ENCODE data around the gene OGA. TPM values are rescaled to one million over a fixed set of nuclear protein-coding genes. Genes with fewer than 3 reads are reported as not detected.

OGA gene
- total RNA-seq, 2 experiments from 2014 or later, result 93.2 to 105 TPM

DNA sequence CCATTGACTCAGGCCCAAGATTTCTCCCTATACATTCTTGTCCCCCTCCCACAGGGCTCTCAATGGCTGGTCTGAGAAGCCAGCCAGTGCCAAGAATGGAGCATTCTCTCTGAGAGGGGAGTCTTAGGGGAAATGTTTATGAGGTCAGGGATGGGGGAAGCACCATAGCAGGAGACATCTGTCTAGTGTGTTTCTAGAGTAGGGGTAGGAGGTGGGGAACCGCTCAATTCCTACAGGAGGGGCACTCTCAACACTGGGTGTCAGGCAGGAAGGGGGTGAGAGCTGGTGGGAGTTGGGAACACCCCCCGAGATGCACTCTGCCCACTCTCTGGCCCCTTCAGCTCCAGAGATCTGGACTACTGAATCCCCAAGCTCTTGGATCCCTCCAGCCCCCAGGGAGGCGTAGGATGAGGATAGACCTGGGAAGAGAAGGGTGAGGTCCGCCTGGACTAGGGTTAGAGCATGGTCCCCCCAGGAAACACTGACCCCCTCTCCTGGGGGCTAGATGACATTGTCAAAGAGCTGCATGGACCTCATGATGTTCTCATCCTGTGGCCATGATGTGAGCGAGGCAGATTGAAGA is 8.7 kb upstream of the OGA start:
- intact Hi-C loops (cut with micrococcal nuclease), result no loop called here
- H3K9me3 Mint-ChIP-seq, result no peaks in the 10 kb centered on the region
- H3K27me3 Mint-ChIP-seq, result no peaks in the 10 kb centered on the region
- ChIA-PET POLR2A (interaction anchor here (3.9 kb wide), 1 partner anchor 8 kb away, joined by 40 read pairs; the partner anchor contains the start of gene OGA), CTCF (interaction anchor here (1.3 to 2.4 kb wide), 3 partner anchors 8 to 14 kb away, joined by 4 to 16 read pairs (median 8); partner anchors contain the start of gene OGA)
- H3K4me1 Mint-ChIP-seq (ENCODE audit: low read depth), result peaks cover 23% of the 10 kb centered on the region
- H3K36me3 Mint-ChIP-seq, result no peaks in the 10 kb centered on the region
- no peak overlapping the region for H3K27ac Mint-ChIP-seq
- no peak for DNase-seq
- no peak overlapping the region for H3K4me3 Mint-ChIP-seq

DNA sequence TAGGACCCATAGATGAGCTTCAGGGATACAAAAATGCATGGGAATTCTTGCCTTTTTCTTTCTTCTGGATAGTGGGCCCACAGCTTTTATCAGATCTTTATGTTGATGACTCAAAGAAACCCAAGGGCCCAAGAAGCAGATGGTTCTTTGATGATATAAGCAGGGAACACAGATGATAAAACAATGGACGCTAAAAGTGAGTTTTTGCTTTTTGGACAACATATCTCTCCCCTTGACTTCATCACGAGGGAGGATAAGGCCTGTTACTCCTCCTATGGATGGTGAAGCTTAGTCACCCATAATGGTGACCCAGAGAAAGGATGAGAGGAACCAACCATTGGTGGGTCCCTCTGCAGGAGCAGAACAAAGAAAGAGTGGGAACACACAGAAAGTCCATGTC is 6.5 kb upstream of the OGA start:
- no peaks in the 10 kb centered on the region for H3K36me3 Mint-ChIP-seq
- peaks cover 10% of the 10 kb centered on the region for H3K4me1 Mint-ChIP-seq (ENCODE audit: low read depth)
- ChIA-PET CTCF (interaction anchor here (0.6 to 1.4 kb wide), 4 partner anchors 11 to 610 kb away, joined by 3 to 4 read pairs (median 3); no protein-coding TSS in a partner anchor), POLR2A (no interaction called here)
- DNase-seq, result no peak
- no peak overlapping the region for H3K4me3 Mint-ChIP-seq
- H3K27me3 Mint-ChIP-seq, result no peaks in the 10 kb centered on the region
- intact Hi-C loops (cut with micrococcal nuclease), result no loop called here
- no peaks in the 10 kb centered on the region for H3K9me3 Mint-ChIP-seq
- no peak overlapping the region for H3K27ac Mint-ChIP-seq

DNA sequence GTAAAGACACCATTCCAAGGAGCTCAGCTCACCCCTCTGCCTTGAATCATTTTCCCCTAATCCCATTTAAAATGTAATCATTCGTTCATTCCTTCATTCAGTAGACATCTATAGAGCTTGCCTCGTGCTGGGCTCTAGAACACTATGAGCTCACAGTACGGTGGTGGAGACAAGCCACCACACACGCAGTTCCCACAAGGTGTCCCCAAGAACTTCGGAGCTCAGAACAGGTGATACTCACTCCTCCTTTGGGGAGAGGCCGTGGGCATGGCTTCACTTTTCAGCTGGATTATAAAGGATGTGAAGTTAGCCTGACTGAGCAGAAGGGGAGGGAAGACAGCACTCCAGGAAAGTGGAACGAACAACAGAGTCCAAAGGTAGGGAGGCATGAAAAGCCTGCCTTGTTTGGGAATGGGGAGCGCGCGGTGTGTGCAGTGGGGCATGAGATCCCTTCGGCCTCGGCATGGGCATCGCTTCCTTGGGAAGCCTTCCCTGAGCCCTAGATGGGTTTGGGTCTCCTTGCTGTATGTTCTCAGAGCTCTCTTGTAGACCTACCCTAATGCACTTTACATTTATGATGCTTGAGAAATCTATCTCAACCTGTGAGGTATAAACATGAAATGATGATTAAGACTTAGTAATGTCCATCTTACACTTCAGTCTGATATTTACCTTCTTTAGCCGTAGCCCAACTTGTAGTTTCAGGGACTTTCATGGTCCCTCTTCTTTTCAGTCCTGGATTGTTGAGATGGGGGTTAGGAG is 809 bp upstream of the OGA start:
- CTCF ChIA-PET, result interaction anchor here (0.9 to 10.7 kb wide), 10 partner anchors 8 to 248 kb away, joined by 3 to 80 read pairs (median 5); partner anchors contain the start of genes KCNIP2 and NPM3
- POLR2A ChIA-PET, result interaction anchor here (0.6 to 2.9 kb wide), 17 partner anchors 9 to 895 kb away, joined by 3 to 40 read pairs (median 7); partner anchors contain the start of genes ARL3, ARMH3, NOLC1 and NPM3
- Mint-ChIP-seq H3K4me1 (ENCODE audit: low read depth) (peaks cover 32% of the 10 kb centered on the region), H3K9me3 (no peaks in the 10 kb centered on the region), H3K27me3 (no peaks in the 10 kb centered on the region), H3K36me3 (peaks cover 12% of the 10 kb centered on the region), H3K4me3 (peak overlapping the region; percentile 97), H3K27ac (peak overlapping the region; percentile 97)
- intact Hi-C loops (cut with micrococcal nuclease), result loop anchor here (1.0 to 10.0 kb wide), 8 partner anchors 12 to 826 kb away; partner anchors contain the start of genes ACTR1A, FBXW4, NOLC1 and NPM3
- DNase-seq, result no peak

DNA sequence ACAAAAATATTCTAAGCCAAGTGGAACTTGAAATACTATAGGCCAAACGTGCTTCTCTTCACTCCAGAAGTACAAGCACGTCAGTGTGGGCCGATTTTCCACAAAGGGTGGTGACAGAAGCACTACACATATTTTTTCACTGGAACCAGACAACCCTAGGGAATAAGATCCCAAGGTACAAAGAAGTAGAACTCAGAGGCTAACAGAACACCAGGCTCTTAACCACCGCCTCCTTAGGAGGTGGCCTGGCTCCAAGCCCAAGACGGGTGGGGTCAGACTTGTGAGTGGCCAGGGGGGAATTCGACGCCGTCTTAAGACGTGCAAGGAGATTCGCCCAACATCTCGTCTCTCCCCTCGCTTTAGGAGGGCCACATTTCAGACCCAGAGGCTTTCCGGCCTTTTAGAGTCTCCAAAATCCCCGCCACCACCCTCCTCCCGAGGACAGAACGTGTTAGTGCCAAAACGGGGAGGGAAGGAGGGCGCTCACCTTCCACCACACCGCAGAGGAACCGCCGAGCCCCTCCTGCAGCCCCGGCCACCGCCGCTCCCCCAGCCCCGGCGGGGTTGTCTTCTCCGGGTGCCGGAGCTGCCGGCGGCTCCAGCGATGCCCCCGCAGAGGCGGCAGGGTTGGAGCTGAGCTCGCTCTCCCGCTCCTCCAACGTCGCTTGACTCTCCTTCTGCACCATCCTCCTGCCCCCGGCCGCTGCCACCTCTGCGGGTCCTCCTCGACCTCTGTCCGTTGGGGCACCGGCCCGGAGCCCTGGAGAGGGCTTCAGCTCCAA is 716 bp downstream of the OGA start:
- peak overlapping the region; percentile 97 for H3K27ac Mint-ChIP-seq
- DNase-seq, result peak; percentile 63
- no peaks in the 10 kb centered on the region for H3K9me3 Mint-ChIP-seq
- CTCF ChIA-PET, result interaction anchor here (0.8 to 10.7 kb wide), 11 partner anchors 15 to 249 kb away, joined by 3 to 80 read pairs (median 5); partner anchors contain the start of genes KCNIP2 and NPM3
- intact Hi-C loops (cut with micrococcal nuclease), result loop anchor here (1.0 to 10.0 kb wide), 8 partner anchors 23 to 827 kb away; partner anchors contain the start of genes ACTR1A, FBXW4, NOLC1 and NPM3
- POLR2A ChIA-PET, result interaction anchor here (0.6 to 2.9 kb wide), 16 partner anchors 11 to 1444 kb away, joined by 3 to 40 read pairs (median 8); partner anchors contain the start of genes ARL3, ARMH3, NOLC1 and NPM3
- no peaks in the 10 kb centered on the region for H3K27me3 Mint-ChIP-seq
- H3K4me3 Mint-ChIP-seq, result peak overlapping the region; percentile 97
- H3K36me3 Mint-ChIP-seq, result peaks cover 20% of the 10 kb centered on the region
- peaks cover 46% of the 10 kb centered on the region for H3K4me1 Mint-ChIP-seq (ENCODE audit: low read depth)

DNA sequence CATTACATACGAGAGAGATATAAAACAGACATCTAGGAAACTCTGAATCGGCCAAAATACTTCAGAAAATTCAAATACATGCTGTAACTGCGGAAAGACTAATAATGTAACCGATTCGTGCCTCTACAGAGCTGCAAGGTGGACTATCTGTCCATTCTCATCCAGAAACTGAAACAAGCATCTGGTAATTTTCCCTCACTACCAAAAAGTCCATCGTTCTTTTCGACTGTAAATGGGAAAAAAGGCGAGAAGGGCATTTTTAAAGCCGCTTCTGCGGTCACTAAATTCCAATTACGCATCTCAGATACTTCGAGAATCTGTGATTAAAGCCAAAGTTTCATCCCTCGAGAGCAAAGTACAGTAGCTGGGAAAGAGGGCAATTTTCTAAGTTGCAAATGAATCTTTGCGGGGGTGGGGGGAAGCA is 1.3 kb downstream of the OGA start:
- intact Hi-C loops (cut with micrococcal nuclease), result loop anchor here (1.0 to 10.0 kb wide), 3 partner anchors 23 to 828 kb away; partner anchors contain the start of genes ACTR1A, SUFU and TRIM8
- Mint-ChIP-seq H3K27me3 (no peaks in the 10 kb centered on the region), H3K4me3 (peak overlapping the region; percentile 97), H3K27ac (peak overlapping the region; percentile 97), H3K36me3 (peaks cover 21% of the 10 kb centered on the region), H3K4me1 (ENCODE audit: low read depth) (peaks cover 48% of the 10 kb centered on the region), H3K9me3 (no peaks in the 10 kb centered on the region)
- no peak for DNase-seq
- CTCF ChIA-PET, result interaction anchor here (0.8 to 10.7 kb wide), 6 partner anchors 20 to 192 kb away, joined by 3 to 80 read pairs (median 4); partner anchors contain the start of genes KCNIP2 and NPM3
- POLR2A ChIA-PET, result interaction anchor here (0.6 to 2.5 kb wide), 4 partner anchors 14 to 1444 kb away, joined by 3 to 8 read pairs (median 4); no protein-coding TSS in a partner anchor

DNA sequence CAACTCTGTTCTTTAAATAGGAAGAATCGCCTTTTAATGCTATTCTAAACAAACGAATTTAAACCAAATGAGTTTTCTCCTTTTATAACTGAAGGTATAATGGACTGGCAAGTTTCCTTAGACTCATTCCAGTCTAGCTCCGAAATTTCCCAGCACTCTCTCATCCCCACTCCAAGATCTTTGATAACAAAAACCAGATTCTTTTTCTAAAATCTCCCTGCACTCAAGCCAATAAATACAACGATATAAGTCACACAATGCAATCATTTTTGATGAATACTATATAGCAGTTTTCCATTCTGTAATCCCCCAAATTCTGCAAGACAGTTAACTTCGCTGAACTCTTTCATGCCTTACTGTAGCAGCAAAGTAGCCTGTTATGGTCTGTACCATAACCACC is 1.9 kb downstream of the OGA start:
- intact Hi-C loops (cut with micrococcal nuclease), result loop anchor here (5.0 to 10.0 kb wide), 2 partner anchors 686 to 828 kb away; partner anchors contain the start of genes ACTR1A, SUFU and TRIM8
- H3K27me3 Mint-ChIP-seq, result no peaks in the 10 kb centered on the region
- ChIA-PET CTCF (interaction anchor here (0.8 to 10.7 kb wide), 5 partner anchors 25 to 193 kb away, joined by 3 to 80 read pairs (median 5); partner anchors contain the start of genes KCNIP2 and NPM3), POLR2A (interaction anchor here (1.2 to 1.6 kb wide), 2 partner anchors 13 to 123 kb away, joined by 4 to 6 read pairs; no protein-coding TSS in a partner anchor)
- H3K36me3 Mint-ChIP-seq, result peaks cover 22% of the 10 kb centered on the region
- H3K27ac Mint-ChIP-seq, result peak overlapping the region; percentile 97
- no peak for DNase-seq
- peaks cover 46% of the 10 kb centered on the region for H3K4me1 Mint-ChIP-seq (ENCODE audit: low read depth)
- H3K4me3 Mint-ChIP-seq, result peak overlapping the region; percentile 97
- no peaks in the 10 kb centered on the region for H3K9me3 Mint-ChIP-seq

DNA sequence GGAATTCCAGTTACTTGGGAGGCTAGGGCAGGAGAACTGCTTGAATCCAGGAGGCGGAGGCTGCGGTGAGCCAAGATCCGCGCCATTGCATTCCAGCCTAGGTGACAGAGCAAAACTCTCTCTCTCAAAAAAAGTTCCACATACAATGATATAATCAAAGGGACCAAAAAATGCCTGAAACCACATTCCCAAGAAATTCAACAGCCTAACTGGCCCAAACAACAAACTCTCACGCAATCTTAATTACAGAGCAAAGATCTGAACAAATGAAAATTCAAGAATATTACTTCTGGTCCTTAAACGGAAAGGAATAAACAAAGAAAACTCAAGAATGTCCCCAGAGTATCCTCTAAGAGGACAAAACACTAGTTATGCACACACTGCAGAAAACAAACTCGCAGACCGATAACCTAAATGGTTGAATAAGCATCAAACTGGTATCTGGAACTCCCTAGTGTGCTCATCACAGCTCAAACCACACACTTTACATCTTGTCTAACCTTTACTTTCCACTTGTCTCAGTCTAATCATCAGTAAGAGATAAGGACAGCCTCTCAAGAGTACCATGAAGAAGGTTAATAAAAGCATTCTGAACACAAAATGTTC is 3.7 kb downstream of the OGA start:
- no peaks in the 10 kb centered on the region for H3K9me3 Mint-ChIP-seq
- H3K4me3 Mint-ChIP-seq, result peak overlapping the region; percentile 97
- ChIA-PET CTCF (interaction anchor here (2.0 to 10.7 kb wide), 3 partner anchors 27 to 195 kb away, joined by 7 to 80 read pairs (median 15); partner anchors contain the start of gene KCNIP2), POLR2A (interaction anchor here (0.7 to 1.6 kb wide), 5 partner anchors 25 to 904 kb away, joined by 3 to 8 read pairs (median 4); no protein-coding TSS in a partner anchor)
- DNase-seq, result no peak
- H3K27ac Mint-ChIP-seq, result peak overlapping the region; percentile 88
- intact Hi-C loops (cut with micrococcal nuclease), result loop anchor here (5.0 to 10.0 kb wide), 2 partner anchors 688 to 830 kb away; partner anchors contain the start of genes ACTR1A, SUFU and TRIM8
- no peaks in the 10 kb centered on the region for H3K27me3 Mint-ChIP-seq
- H3K36me3 Mint-ChIP-seq, result peaks cover 31% of the 10 kb centered on the region
- H3K4me1 Mint-ChIP-seq (ENCODE audit: low read depth), result peaks cover 46% of the 10 kb centered on the region

DNA sequence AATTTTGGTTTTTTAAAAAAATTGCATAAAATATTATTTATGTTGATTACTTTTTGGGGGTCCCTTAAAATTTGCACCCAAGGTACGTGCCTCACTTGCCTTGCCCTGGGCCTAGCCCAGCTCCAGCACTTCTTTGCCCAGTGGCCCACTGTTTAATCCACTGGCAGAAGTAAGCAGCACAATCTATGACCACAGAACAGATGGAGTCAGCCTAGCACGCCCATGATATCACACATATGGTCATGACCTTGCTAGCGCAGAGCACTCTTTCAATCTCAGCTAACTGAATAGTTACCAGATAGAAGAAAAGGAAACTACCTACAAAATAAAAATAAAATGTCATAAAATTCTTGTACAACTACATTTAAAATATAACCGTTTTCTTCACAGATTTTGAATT is 5.6 kb downstream of the OGA start:
- intact Hi-C loops (cut with micrococcal nuclease), result loop anchor here (10.0 kb wide), 1 partner anchor 832 kb away; the partner anchor contains the start of gene TRIM8

DNA sequence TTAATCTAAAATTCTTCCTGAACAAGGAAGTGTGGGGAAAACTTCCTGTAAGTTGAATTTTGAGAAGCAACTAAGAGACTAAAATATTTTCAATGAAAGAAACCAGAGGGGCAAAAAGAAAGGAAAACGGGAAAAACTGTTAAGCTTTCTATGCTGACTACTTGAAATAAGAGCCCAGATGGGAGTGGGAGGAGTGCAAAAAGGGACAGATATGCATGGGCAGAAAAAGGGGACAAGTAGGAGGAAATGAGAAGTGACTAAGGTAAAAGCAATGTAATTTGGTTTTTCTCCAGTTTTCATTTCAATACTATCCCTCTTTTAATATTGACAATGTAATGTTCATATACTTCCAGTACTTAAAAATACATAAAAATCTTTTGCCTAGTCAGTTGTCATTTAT is 11.1 kb downstream of the OGA start:
- peak overlapping the region; percentile 36 for H3K27ac Mint-ChIP-seq
- intact Hi-C loops (cut with micrococcal nuclease), result no loop called here
- H3K36me3 Mint-ChIP-seq, result peaks cover 37% of the 10 kb centered on the region
- H3K9me3 Mint-ChIP-seq, result no peaks in the 10 kb centered on the region
- CTCF ChIA-PET, result no interaction called here
- H3K27me3 Mint-ChIP-seq, result no peaks in the 10 kb centered on the region
- no peak overlapping the region for H3K4me3 Mint-ChIP-seq
- POLR2A ChIA-PET, result no interaction called here
- H3K4me1 Mint-ChIP-seq (ENCODE audit: low read depth), result peaks cover 26% of the 10 kb centered on the region
- no peak for DNase-seq

More for the DNA sequence above, 5.6 kb downstream of the OGA start:
- H3K36me3 Mint-ChIP-seq, result peaks cover 35% of the 10 kb centered on the region
- no peak overlapping the region for H3K27ac Mint-ChIP-seq
- H3K4me1 Mint-ChIP-seq (ENCODE audit: low read depth), result peaks cover 43% of the 10 kb centered on the region
- no peaks in the 10 kb centered on the region for H3K9me3 Mint-ChIP-seq
- no peak for DNase-seq
- POLR2A ChIA-PET, result no interaction called here
- CTCF ChIA-PET, result interaction anchor here (1.0 to 10.7 kb wide), 3 partner anchors 23 to 31 kb away, joined by 3 to 80 read pairs (median 15); partner anchors contain the start of gene KCNIP2
- no peak overlapping the region for H3K4me3 Mint-ChIP-seq
- no peaks in the 10 kb centered on the region for H3K27me3 Mint-ChIP-seq

DNA sequence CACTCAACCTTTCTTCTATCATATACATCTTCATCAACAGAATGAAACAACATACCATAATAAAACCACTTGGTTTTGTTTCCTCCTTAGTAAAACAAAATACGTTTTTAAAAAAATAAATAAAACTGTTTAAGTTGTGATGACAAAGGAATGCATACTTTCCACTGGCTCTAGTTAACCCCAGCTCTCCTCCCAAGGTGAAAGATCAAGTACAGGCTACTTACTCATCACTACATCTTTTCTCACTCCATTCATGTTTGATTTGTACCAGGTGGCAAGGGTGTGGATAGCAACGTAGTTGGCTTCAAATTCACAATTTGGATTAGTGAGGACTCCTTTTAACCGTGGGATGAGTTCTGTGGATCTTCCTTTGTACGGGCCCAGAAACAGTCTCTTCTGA is 14.7 kb downstream of the OGA start:
- intact Hi-C loops (cut with micrococcal nuclease), result no loop called here
- ChIA-PET POLR2A (interaction anchor here (1.1 kb wide), 1 partner anchor 13 kb away, joined by 4 read pairs; no protein-coding TSS in a partner anchor), CTCF (interaction anchor here (1.5 kb wide), 1 partner anchor 16 kb away, joined by 3 read pairs; no protein-coding TSS in a partner anchor)
- peaks cover 51% of the 10 kb centered on the region for H3K36me3 Mint-ChIP-seq
- DNase-seq, result no peak
- H3K9me3 Mint-ChIP-seq, result no peaks in the 10 kb centered on the region
- no peak overlapping the region for H3K27ac Mint-ChIP-seq
- H3K27me3 Mint-ChIP-seq, result no peaks in the 10 kb centered on the region
- peaks cover 19% of the 10 kb centered on the region for H3K4me1 Mint-ChIP-seq (ENCODE audit: low read depth)
- no peak overlapping the region for H3K4me3 Mint-ChIP-seq
